Measurements from ENCODE around the gene SLC16A1.
"Not testable (repeated sequence)": the region's sequence is repeated elsewhere in the genome, so short reads cannot be mapped to it uniquely, and the experiment has no call there.

SLC16A1 gene

GRCh38 chr1:112960384-112960783 lies 4.4 kb upstream of the SLC16A1 start:
- H3K79me1 ChIP-seq (replicated peaks; ENCODE audit: low read length, poor library complexity, severe bottlenecking): peaks cover 9% of the 10 kb centered on the region
- H3K27ac ChIP-seq (ENCODE audit: low read length, poor library complexity, severe bottlenecking): no peak overlapping the region
- 99% methylated on average over 2 of the region's 3 CpGs for WGBS
- H2AFZ ChIP-seq (ENCODE audit: low read depth, low read length): no peak overlapping the region
- H2BK12ac ChIP-seq (ENCODE audit: low read length in 2 of 2): no peak overlapping the region
- H3K18ac ChIP-seq (ENCODE audit: low read depth in 1 of 2, low read length in 2 of 2): no peak overlapping the region
- H3K9ac ChIP-seq (ENCODE audit: low read length): peak overlapping the region; percentile 27
- H2AK5ac ChIP-seq (ENCODE audit: low read length, severe bottlenecking): no peak overlapping the region
- H3K4me2 ChIP-seq (ENCODE audit: low read length, poor library complexity, severe bottlenecking): no peak overlapping the region
- H3K4me3 ChIP-seq (ENCODE audit: insufficient read depth in 1 of 2, low read depth in 1 of 2, low read length in 2 of 2): no peak overlapping the region
- H2BK5ac ChIP-seq (ENCODE audit: low read depth, low read length, poor library complexity, severe bottlenecking): no peak overlapping the region
- H2BK120ac ChIP-seq (ENCODE audit: low read depth, low read length): no peak overlapping the region
- H3K4ac ChIP-seq (ENCODE audit: low read depth in 1 of 2, low read length in 2 of 2): no peak overlapping the region
- no peak overlapping the region for H3K23ac ChIP-seq (ENCODE audit: low read length in 2 of 2)
- peaks cover 7 to 38% of the 10 kb centered on the region in 2 experiments for H3K36me3 ChIP-seq (ENCODE audit: control insufficient read depth in 1 of 2, insufficient read depth in 2 of 2, low read depth in 1 of 2, low read length in 2 of 2)
- H4K8ac ChIP-seq (ENCODE audit: low read length): no peak overlapping the region
- no peaks in the 10 kb centered on the region for H3K9me3 ChIP-seq (ENCODE audit: control insufficient read depth, low read length)
- H3K14ac ChIP-seq (ENCODE audit: low read length in 2 of 2): no peak overlapping the region
- no peak overlapping the region for H2BK15ac ChIP-seq (ENCODE audit: low read depth, poor library complexity, severe bottlenecking)
- no peak for DNase-seq
- no peaks in the 10 kb centered on the region for H3K27me3 ChIP-seq (ENCODE audit: control insufficient read depth in 1 of 2, insufficient read depth in 1 of 2, low read length in 2 of 2)
- H3K4me1 ChIP-seq (ENCODE audit: control insufficient read depth, insufficient read depth, low read depth, low read length): peaks cover 7% of the 10 kb centered on the region
- H4K91ac ChIP-seq (ENCODE audit: low read length): no peak overlapping the region

GRCh38 chr1:112958236-112958635 lies 2.2 kb upstream of the SLC16A1 start:
- not testable (repeated sequence) for H2BK120ac ChIP-seq (ENCODE audit: low read depth, low read length); DNase-seq; H2AFZ ChIP-seq (ENCODE audit: low read depth, low read length); H2BK15ac ChIP-seq (ENCODE audit: low read depth, poor library complexity, severe bottlenecking); H2BK5ac ChIP-seq (ENCODE audit: low read depth, low read length, poor library complexity, severe bottlenecking); H3K9me3 ChIP-seq (ENCODE audit: control insufficient read depth, low read length); H4K8ac ChIP-seq (ENCODE audit: low read length); H3K14ac ChIP-seq (ENCODE audit: low read length in 2 of 2); H3K79me1 ChIP-seq (replicated peaks; ENCODE audit: low read length, poor library complexity, severe bottlenecking); H2AK5ac ChIP-seq (ENCODE audit: low read length, severe bottlenecking); H4K91ac ChIP-seq (ENCODE audit: low read length); H3K4me1 ChIP-seq (ENCODE audit: control insufficient read depth, insufficient read depth, low read depth, low read length); H3K4ac ChIP-seq (ENCODE audit: low read depth in 1 of 2, low read length in 2 of 2); H3K18ac ChIP-seq (ENCODE audit: low read depth in 1 of 2, low read length in 2 of 2); H3K27ac ChIP-seq (ENCODE audit: low read length, poor library complexity, severe bottlenecking); H2BK12ac ChIP-seq (ENCODE audit: low read length in 2 of 2); H3K27me3 ChIP-seq (ENCODE audit: control insufficient read depth in 1 of 2, insufficient read depth in 1 of 2, low read length in 2 of 2); H3K23ac ChIP-seq (ENCODE audit: low read length in 2 of 2)
- H3K9ac ChIP-seq (ENCODE audit: low read length): peak overlapping the region; percentile 92
- H3K4me2 ChIP-seq (ENCODE audit: low read length, poor library complexity, severe bottlenecking): peak overlapping the region; percentile 62
- H3K36me3 ChIP-seq (ENCODE audit: control insufficient read depth in 1 of 2, insufficient read depth in 2 of 2, low read depth in 1 of 2, low read length in 2 of 2): peaks cover 2 to 26% of the 10 kb centered on the region in 2 experiments
- 93% methylated on average over 7 of the region's 7 CpGs for WGBS
- H3K4me3 ChIP-seq (ENCODE audit: insufficient read depth in 1 of 2, low read depth in 1 of 2, low read length in 2 of 2): peak overlapping the region in 1 of 2 experiments; percentile 91

DNA sequence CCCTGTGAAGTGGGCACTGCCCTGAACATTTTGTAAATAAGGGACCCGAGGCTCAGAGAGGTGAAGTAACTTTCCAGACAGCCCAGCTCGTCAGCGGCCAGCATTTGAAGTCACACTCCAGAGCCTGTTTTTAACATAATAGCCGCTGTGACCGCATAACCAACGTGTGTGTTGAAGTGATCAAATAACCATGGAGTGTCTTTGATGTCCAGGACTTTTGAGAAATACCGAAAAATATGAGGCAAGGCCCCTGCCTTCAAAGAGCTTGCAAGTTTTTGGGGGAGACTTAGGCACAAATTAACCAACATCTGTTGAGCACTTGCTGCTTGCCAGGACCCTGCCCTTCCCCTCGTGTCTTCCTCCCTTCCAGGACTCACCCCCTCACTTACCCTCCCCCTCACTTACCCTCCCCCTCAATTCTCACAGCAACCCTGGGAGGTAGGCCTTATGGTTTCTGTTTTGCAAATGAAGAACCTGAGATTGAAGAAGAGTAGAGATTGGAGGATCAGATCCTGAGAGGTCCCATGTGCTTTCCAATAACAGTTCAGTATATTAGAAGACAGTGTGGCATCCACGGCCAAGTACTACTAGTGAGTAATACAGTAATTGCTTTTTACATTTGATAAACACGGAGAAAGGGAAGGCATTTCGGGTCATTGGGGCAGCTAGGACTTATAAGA lies 1.3 kb upstream of the SLC16A1 start:
- Histone ChIP-seq H4K91ac (ENCODE audit: low read length) (peak overlapping the region; percentile 39), H3K9me3 (ENCODE audit: control insufficient read depth, low read length) (no peaks in the 10 kb centered on the region), H3K18ac (ENCODE audit: low read depth in 1 of 2, low read length in 2 of 2) (peak overlapping the region; percentile 69 to 92), H4K8ac (ENCODE audit: low read length) (peak overlapping the region; percentile 90), H3K79me1 (replicated peaks; ENCODE audit: low read length, poor library complexity, severe bottlenecking) (peaks cover 6% of the 10 kb centered on the region), H3K36me3 (ENCODE audit: control insufficient read depth in 1 of 2, insufficient read depth in 2 of 2, low read depth in 1 of 2, low read length in 2 of 2) (peaks cover 2 to 19% of the 10 kb centered on the region in 2 experiments), H3K4me3 (ENCODE audit: insufficient read depth in 1 of 2, low read depth in 1 of 2, low read length in 2 of 2) (peak overlapping the region; percentile 90 to 91), H3K14ac (ENCODE audit: low read length in 2 of 2) (no peak overlapping the region), H2AK5ac (ENCODE audit: low read length, severe bottlenecking) (no peak overlapping the region), H2BK120ac (ENCODE audit: low read depth, low read length) (peak overlapping the region; percentile 73), H3K4me1 (ENCODE audit: control insufficient read depth, insufficient read depth, low read depth, low read length) (peaks cover 7% of the 10 kb centered on the region), H2BK15ac (ENCODE audit: low read depth, poor library complexity, severe bottlenecking) (no peak overlapping the region), H3K27me3 (ENCODE audit: control insufficient read depth in 1 of 2, insufficient read depth in 1 of 2, low read length in 2 of 2) (no peaks in the 10 kb centered on the region), H2BK12ac (ENCODE audit: low read length in 2 of 2) (no peak overlapping the region), H3K4ac (ENCODE audit: low read depth in 1 of 2, low read length in 2 of 2) (peak overlapping the region in 1 of 2 experiments; percentile 92), H3K23ac (ENCODE audit: low read length in 2 of 2) (no peak overlapping the region), H3K9ac (ENCODE audit: low read length) (peak overlapping the region; percentile 92), H2AFZ (ENCODE audit: low read depth, low read length) (no peak overlapping the region), H3K4me2 (ENCODE audit: low read length, poor library complexity, severe bottlenecking) (peak overlapping the region; percentile 77), H2BK5ac (ENCODE audit: low read depth, low read length, poor library complexity, severe bottlenecking) (no peak overlapping the region), H3K27ac (ENCODE audit: low read length, poor library complexity, severe bottlenecking) (peak overlapping the region; percentile 94)
- peak; percentile 96 for DNase-seq
- WGBS: 5% methylated on average over 10 of the region's 11 CpGs

DNA sequence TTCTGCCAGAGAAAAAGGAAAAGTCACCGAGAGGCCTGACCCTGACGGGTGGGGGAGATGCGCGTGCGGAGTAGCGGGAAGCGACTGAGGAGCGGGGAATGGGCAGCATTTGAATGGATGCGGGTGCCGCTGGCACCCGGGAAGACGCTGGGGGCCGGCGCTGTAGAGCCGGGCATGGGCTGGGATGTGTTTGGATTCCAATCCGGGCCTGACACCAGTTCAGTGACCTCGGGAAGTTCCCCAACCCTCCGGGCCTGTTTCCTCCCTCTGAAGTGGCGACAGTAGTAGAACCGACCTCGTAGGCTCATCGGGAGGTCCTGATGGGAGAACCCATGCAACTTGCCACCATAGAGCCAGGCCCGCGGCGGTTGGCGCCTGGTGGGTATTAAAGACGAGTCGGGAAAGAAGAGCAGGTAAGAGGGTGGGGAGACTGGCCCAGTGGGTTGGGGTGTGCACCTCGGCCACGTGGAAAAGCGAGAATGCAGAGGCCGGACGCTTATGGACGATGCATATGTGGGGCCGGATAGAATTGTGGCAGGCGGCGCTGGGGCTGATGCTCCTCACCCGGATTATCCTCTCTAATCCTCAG lies 642 bp upstream of the SLC16A1 start:
- H3K14ac ChIP-seq (ENCODE audit: low read length in 2 of 2): peak overlapping the region in 1 of 2 experiments; percentile 83
- H3K79me1 ChIP-seq (replicated peaks; ENCODE audit: low read length, poor library complexity, severe bottlenecking): peaks cover 2% of the 10 kb centered on the region
- no peaks in the 10 kb centered on the region for H3K27me3 ChIP-seq (ENCODE audit: control insufficient read depth in 1 of 2, insufficient read depth in 1 of 2, low read length in 2 of 2)
- peak overlapping the region; percentile 73 for H2BK120ac ChIP-seq (ENCODE audit: low read depth, low read length)
- H3K4me2 ChIP-seq (ENCODE audit: low read length, poor library complexity, severe bottlenecking): peak overlapping the region; percentile 77
- peak overlapping the region; percentile 90 to 91 for H3K4me3 ChIP-seq (ENCODE audit: insufficient read depth in 1 of 2, low read depth in 1 of 2, low read length in 2 of 2)
- H2AK5ac ChIP-seq (ENCODE audit: low read length, severe bottlenecking): peak overlapping the region; percentile 70
- H2BK15ac ChIP-seq (ENCODE audit: low read depth, poor library complexity, severe bottlenecking): peak overlapping the region; percentile 83
- peak; percentile 83 for DNase-seq
- peaks cover 7% of the 10 kb centered on the region for H3K4me1 ChIP-seq (ENCODE audit: control insufficient read depth, insufficient read depth, low read depth, low read length)
- peak overlapping the region; percentile 6 to 59 for H2BK12ac ChIP-seq (ENCODE audit: low read length in 2 of 2)
- peak overlapping the region; percentile 76 for H2AFZ ChIP-seq (ENCODE audit: low read depth, low read length)
- peak overlapping the region; percentile 69 to 92 for H3K18ac ChIP-seq (ENCODE audit: low read depth in 1 of 2, low read length in 2 of 2)
- no peaks in the 10 kb centered on the region for H3K9me3 ChIP-seq (ENCODE audit: control insufficient read depth, low read length)
- H3K36me3 ChIP-seq (ENCODE audit: control insufficient read depth in 1 of 2, insufficient read depth in 2 of 2, low read depth in 1 of 2, low read length in 2 of 2): peaks cover 2 to 15% of the 10 kb centered on the region in 2 experiments
- H4K91ac ChIP-seq (ENCODE audit: low read length): peak overlapping the region; percentile 85
- H3K23ac ChIP-seq (ENCODE audit: low read length in 2 of 2): peak overlapping the region in 1 of 2 experiments; percentile 59
- H3K27ac ChIP-seq (ENCODE audit: low read length, poor library complexity, severe bottlenecking): peak overlapping the region; percentile 94
- peak overlapping the region; percentile 62 for H2BK5ac ChIP-seq (ENCODE audit: low read depth, low read length, poor library complexity, severe bottlenecking)
- WGBS: under 1% methylated on average over 35 of the region's 38 CpGs
- peak overlapping the region; percentile 87 to 92 for H3K4ac ChIP-seq (ENCODE audit: low read depth in 1 of 2, low read length in 2 of 2)
- H4K8ac ChIP-seq (ENCODE audit: low read length): peak overlapping the region; percentile 90
- H3K9ac ChIP-seq (ENCODE audit: low read length): peak overlapping the region; percentile 92
